NCI-H748 (cell line): ENCODE data around the gene KIAA0753.

Source experiments
- DNase-seq: peaks from one replicate; lab custom pipeline; 2025; ENCODE audit not compliant: unreplicated experiment; lab: John Stamatoyannopoulos, UW

The KIAA0753 gene

DNA sequence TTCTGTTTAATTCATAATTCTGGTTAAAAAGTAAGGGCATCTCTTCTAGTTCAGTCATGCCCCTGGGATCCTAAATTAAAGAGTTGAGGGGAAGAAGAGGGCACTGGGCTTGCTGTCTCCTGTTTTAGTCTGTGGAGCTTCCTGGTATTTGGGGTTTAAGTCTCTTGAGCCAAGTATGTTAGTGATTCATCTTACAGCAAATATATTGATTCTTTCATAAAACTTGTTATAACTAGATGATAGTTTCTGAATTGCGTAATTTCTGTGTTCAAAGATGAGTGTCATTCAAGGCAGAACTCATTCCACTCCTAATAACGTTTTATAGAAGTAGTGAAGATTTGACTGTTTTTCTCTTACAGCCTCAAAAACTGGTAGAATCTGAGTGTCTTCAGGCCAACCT lies 2.1 kb upstream of the KIAA0753 start:
- DNase-seq = no peak

- peak; percentile 63 for DNase-seq
Observed at GRCh38 chr17:6641247-6641863, 844 bp upstream of the KIAA0753 start.

DNA sequence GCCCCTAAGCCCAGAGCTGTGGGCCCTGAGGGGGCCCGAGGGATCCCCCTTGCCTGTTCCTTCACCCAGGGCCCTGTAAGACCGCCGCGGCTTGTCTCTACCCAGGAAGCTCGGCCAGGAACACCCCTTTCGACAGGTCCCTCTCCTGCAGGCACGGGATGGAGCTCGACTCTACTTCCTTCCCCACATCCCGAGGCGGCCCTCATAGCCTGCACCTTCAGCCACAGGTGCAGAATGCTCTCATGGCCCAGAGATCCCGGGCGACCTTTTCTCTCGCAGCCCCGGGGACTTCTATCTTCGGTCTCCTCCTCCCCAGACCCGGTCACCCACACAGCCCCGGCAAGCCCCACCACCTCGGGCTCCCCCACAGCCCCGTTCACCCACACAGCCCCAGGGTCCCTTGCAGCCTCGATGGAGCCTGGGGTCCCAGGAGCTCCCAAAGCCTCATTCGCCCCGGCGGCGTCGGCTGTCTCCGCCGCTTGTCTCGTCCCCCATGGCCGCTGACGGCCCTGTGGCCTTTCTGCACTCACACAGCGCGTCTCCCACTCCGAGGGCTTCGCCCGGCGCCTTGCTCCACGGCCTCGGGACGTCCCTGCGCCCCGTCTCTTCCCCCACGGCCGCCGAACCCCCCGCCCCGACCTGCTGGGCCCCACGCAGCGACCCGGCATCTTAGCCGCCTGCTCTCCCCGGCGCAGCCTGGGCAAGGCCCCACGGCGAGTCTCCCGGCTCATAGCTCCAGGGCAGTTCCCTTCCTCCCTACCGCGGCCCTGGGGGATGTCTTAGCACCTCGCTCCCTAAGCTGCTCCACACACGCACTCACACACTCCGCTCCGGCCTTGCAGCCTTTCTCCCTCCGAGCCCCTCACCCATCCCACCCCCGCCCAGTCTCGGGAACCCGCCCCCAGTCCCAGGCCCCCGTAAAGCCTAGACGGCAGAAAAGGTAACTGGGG lies 650 bp downstream of the KIAA0753 start:
- peak; percentile 71 for DNase-seq

GRCh38 chr17:6639014-6639585 lies 1.4 kb downstream of the KIAA0753 start:
- no peak for DNase-seq

DNA sequence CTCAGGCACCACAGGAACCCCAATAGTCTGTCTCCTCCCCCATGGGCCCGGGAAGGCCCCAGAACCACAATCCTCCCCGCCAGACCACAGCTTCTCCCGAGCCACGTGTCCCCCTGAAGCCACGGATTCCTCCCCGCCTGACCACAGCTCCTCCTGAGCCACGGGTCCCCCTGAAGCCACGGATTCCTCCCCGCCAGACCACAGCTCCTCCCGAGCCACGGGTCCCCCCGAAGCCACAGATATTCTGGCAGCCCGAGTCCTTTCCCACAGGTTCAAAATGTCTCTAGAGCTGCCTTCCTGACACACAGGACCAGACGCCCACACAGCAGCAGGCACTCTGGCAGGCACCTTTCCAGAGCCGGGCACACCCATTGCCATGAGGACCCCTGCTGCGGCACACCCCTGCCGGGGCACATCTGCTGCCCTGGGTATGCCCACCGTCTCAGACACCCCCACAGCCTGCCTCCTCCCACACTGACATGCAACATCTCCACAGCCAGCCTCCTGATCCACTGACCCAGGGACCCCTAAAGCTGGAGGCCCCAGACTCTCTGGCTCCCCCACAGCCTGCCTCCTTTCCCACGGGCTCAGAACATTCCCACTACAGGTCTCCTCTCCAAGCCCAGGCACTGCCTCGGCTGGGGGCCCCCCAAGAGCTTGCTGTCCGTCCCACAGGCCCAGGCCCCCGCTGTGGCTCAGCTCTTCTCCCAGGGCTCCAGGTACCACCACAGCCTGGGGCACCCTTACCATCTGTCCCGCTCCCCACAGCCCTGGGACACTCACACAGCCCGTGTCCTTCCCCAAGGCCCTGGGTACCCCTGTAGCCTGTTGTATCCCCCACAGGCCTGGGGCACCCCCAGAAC lies 2.2 kb downstream of the KIAA0753 start:
- DNase-seq = no peak

DNA sequence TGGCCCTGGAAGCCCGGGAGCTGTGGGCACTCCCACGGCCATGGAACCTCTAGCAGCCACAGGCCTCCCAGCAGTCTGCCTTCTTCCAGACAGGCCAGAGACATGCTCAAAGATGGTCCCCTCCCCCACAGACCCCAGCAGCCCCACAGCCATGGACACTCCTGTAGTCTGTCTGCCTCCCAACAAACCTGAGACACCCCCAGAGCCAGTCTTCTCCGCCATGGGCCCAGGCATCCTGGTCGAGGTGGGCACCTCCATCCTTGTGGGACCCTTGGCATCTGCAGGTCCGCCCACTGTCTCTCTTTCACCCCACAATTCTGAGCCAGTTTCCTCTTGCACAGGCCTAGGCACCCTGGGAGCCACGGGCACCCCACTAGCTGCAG lies 3.1 kb downstream of the KIAA0753 start:
- no peak for DNase-seq

DNA sequence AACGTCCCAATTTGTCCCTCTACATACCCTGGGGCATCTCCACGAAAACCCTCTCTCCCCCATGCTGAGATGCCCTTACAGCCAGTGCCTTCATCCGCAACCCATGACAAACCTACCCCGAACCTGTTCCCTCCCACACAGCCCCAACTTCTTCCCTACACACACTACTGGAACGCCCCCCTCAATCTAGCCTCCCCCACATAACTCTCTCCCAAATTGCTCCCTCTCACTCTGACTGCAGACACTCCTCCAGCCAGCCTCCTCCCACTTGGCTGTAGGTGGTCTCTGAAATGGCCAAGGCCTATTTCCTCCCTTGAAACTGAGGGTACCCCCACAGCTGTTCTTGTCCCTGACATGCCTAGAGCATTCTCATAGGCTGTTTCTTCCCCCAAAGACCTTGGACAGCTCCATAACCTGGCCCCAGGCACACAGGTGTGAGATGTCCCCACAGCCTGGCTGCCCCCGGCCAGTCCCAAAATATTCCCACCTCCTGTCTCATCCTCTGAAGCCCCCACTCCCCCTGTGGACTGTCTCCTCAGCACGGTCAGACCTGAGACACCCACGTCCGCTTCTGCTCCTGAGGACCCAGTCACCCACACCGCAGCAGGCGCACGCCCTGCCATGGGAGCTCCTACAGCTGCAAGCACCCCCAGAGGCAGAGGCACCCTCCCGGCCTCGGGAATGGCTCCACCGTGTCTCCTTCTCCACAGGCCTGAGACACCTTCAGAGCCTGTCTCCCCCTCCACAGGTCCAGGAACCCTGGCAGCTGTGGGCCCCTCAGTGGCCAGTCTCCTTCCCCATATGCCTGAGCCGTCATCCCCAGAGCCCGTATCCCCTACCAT lies 3.7 kb downstream of the KIAA0753 start:
- DNase-seq = no peak

- no peak for DNase-seq
Observed at GRCh38 chr17:6636105-6636504, 4.4 kb downstream of the KIAA0753 start.

DNA sequence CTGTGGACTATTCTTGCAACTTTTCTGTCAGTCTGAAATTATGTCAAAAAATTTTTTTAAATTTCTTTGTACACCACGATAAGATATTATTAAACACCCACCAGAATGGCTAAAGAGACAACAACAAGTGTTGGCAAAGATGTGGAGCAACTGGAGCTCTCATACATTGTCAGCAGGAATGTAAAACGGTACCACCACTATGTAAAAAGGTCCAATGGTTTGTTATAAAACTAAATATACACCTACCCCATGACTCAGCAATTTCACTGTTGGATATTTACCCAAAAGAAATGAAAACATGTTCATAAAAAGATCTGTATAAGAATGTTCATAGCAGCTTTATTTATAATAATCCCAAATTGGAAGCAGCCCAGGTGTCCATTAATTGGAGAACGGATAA lies 7.2 kb downstream of the KIAA0753 start:
- DNase-seq = no peak

- no peak for DNase-seq
Observed at GRCh38 chr17:6632530-6632929, 8.0 kb downstream of the KIAA0753 start.

DNA sequence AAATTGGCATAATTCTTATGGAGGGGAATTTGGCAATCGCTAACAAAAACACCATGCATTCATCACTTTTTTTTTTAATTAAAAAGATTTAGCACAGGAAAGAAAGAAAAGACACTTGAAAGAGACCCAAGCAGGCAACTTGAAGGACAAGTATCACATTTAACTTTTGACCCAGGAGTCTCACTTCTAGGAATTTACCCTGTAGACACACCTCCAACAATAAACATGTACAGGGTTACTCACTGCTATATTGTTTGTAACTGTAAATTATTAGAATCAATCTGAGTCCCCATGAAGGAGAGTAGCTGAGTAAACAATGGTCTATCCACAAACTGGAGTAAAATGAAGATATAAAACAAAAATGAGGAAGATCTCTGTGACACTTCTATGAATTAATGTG lies 10.1 kb downstream of the KIAA0753 start:
- no peak for DNase-seq

GRCh38 chr17:6627019-6627418 lies 13.5 kb downstream of the KIAA0753 start:
- DNase-seq = no peak

GRCh38 chr17:6626616-6627015 lies 13.9 kb downstream of the KIAA0753 start:
- DNase-seq = no peak

- DNase-seq = no peak
Observed at GRCh38 chr17:6623941-6624340, 16.6 kb downstream of the KIAA0753 start.

- no peak for DNase-seq
Observed at GRCh38 chr17:6611231-6611630, 29.3 kb downstream of the KIAA0753 start.

DNA sequence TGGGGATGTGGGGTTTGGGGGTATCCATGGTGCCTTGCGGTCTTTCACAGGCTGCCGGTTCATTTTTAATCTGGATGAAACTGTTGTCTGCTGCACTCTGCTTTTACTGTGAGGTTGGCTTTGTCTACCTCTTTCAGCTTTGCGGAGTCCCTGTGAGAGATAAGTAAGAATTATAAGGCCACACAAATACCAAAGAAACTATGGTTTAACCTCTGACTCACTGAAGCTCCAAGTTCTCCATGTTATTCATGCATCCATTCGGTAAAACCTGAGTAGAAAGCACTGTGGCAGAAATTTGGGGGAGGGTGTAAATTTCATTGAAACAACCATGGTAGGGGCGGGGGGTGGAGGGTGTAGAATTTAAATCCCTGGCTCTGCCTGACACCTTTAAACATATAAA lies 30.5 kb downstream of the KIAA0753 start:
- no peak for DNase-seq

GRCh38 chr17:6608321-6608720 lies 32.2 kb downstream of the KIAA0753 start:
- no peak for DNase-seq

GRCh38 chr17:6605142-6605541 lies 35.4 kb downstream of the KIAA0753 start:
- DNase-seq = no peak

- no peak for DNase-seq
Observed at GRCh38 chr17:6603744-6604325, 36.7 kb downstream of the KIAA0753 start.

DNA sequence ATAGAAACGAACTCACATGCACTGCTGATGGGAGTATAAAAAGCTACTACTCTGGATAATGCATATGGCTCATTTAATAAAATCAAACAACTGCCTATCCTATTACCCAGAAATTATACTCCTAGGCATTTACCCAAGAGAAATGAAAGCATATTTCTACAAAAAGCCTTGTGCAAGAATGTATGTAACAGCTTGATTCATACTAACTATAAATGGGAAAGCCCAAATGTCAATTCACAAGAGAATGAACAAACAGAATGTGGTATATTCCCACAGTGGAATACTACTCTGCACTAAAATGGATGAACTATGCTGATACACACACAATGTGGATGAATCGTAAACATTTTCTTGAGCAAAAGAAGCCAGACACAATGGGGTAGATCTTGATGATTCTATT lies 38.4 kb downstream of the KIAA0753 start:
- DNase-seq = no peak
